Measurements from ENCODE around the gene ACYP1.

The ACYP1 gene

GRCh38 chr14:75063491-75064204 lies at the start of gene ACYP1:
Gene ACYP1, minus strand, starts transcription at chr14:75064024. Its CDS starts 471 bp downstream, at chr14:75063553.
- in situ Hi-C loops (cut with MboI; ENCODE audit: low sequenced_read_pairs) = no loop called here

- in situ Hi-C loops (cut with MboI; ENCODE audit: low sequenced_read_pairs) = no loop called here
These were observed 46.1 kb upstream of the ACYP1 start for GRCh38 chr14:75109877-75110276.

GRCh38 chr14:75107186-75107585 lies 43.4 kb upstream of the ACYP1 start:
- in situ Hi-C loops (cut with MboI; ENCODE audit: low sequenced_read_pairs) = no loop called here

GRCh38 chr14:75101491-75101890 lies 37.7 kb upstream of the ACYP1 start:
- in situ Hi-C loops (cut with MboI; ENCODE audit: low sequenced_read_pairs) = no loop called here

- in situ Hi-C loops (cut with MboI; ENCODE audit: low sequenced_read_pairs) = no loop called here
These were observed 34.9 kb upstream of the ACYP1 start for GRCh38 chr14:75098682-75099081.

GRCh38 chr14:75098212-75098611 lies 34.4 kb upstream of the ACYP1 start:
- in situ Hi-C loops (cut with MboI; ENCODE audit: low sequenced_read_pairs) = no loop called here

- in situ Hi-C loops (cut with MboI; ENCODE audit: low sequenced_read_pairs) = no loop called here
These were observed 33.1 kb upstream of the ACYP1 start for GRCh38 chr14:75096959-75097358.

GRCh38 chr14:75095690-75096089 lies 31.9 kb upstream of the ACYP1 start:
- in situ Hi-C loops (cut with MboI; ENCODE audit: low sequenced_read_pairs) = no loop called here

- in situ Hi-C loops (cut with MboI; ENCODE audit: low sequenced_read_pairs) = no loop called here
These were observed 31.1 kb upstream of the ACYP1 start for GRCh38 chr14:75094896-75095295.

- in situ Hi-C loops (cut with MboI; ENCODE audit: low sequenced_read_pairs) = no loop called here
These were observed 28.9 kb upstream of the ACYP1 start for GRCh38 chr14:75092698-75093097.

- in situ Hi-C loops (cut with MboI; ENCODE audit: low sequenced_read_pairs) = no loop called here
These were observed 27.4 kb upstream of the ACYP1 start for GRCh38 chr14:75091251-75091650.

GRCh38 chr14:75090353-75090752 lies 26.5 kb upstream of the ACYP1 start:
- in situ Hi-C loops (cut with MboI; ENCODE audit: low sequenced_read_pairs) = no loop called here

GRCh38 chr14:75088566-75089373 lies 24.9 kb upstream of the ACYP1 start:
- in situ Hi-C loops (cut with MboI; ENCODE audit: low sequenced_read_pairs) = no loop called here

- in situ Hi-C loops (cut with MboI; ENCODE audit: low sequenced_read_pairs) = no loop called here
These were observed 24.3 kb upstream of the ACYP1 start for GRCh38 chr14:75088153-75088552.

- in situ Hi-C loops (cut with MboI; ENCODE audit: low sequenced_read_pairs) = no loop called here
These were observed 20.7 kb upstream of the ACYP1 start for GRCh38 chr14:75084513-75084912.

GRCh38 chr14:75083271-75083670 lies 19.4 kb upstream of the ACYP1 start:
- in situ Hi-C loops (cut with MboI; ENCODE audit: low sequenced_read_pairs) = no loop called here

GRCh38 chr14:75081660-75082229 lies 17.9 kb upstream of the ACYP1 start:
- in situ Hi-C loops (cut with MboI; ENCODE audit: low sequenced_read_pairs) = no loop called here

GRCh38 chr14:75079521-75079920 lies 15.7 kb upstream of the ACYP1 start:
- in situ Hi-C loops (cut with MboI; ENCODE audit: low sequenced_read_pairs) = no loop called here

GRCh38 chr14:75077794-75078193 lies 14.0 kb upstream of the ACYP1 start:
- in situ Hi-C loops (cut with MboI; ENCODE audit: low sequenced_read_pairs) = no loop called here

GRCh38 chr14:75070383-75070782 lies 6.6 kb upstream of the ACYP1 start:
- in situ Hi-C loops (cut with MboI; ENCODE audit: low sequenced_read_pairs) = no loop called here

- in situ Hi-C loops (cut with MboI; ENCODE audit: low sequenced_read_pairs) = no loop called here
These were observed 6.0 kb upstream of the ACYP1 start for GRCh38 chr14:75069811-75070145.

Measured in hTERT RPE-1 (cell line).